Caco-2 (cell line): ENCODE measurements around the gene S100G. TPM values are rescaled to one million over a fixed set of nuclear protein-coding genes. Genes with fewer than 3 reads are reported as not detected.

Source experiments
- BruUV-seq: library from RNA; stranded (reverse); fragments of 400-500 nt; replicated peaks from 2 replicates; lab custom pipeline; 2021; lab: Mats Ljungman, UMichigan
- CTCF ChIA-PET: fragments of 300-600 bp; sonication (Branson Sonifier 250); formaldehyde crosslinking; loops from one replicate; lab custom pipeline; 2022; ENCODE audit warnings: antibody characterized with exemption; lab: Charles Lee
- POLR2A ChIA-PET: fragments of 300-600 bp; sonication (Branson Sonifier 250); formaldehyde crosslinking; loops from one replicate; lab custom pipeline; 2022; ENCODE audit warnings: antibody characterized with exemption; lab: Charles Lee
- DNase-seq, 2 experiments: peaks; one replicate each; pipeline versions ENCODE4 v3.0.0 to v3.0.0-alpha.2; 2020 to 2022
- H3K27me3 ChIP-seq: replicated peaks from 2 replicates; pipeline ENCODE4 v1.6.0; 2011; ENCODE audit warnings: low read length; ENCODE audit not compliant: control insufficient read depth, insufficient read depth
- H3K36me3 ChIP-seq: 2 replicates; pipeline ENCODE4 v1.5.1; 2011; ENCODE audit warnings: low read length; ENCODE audit not compliant: control insufficient read depth, insufficient read depth
- H3K4me1 ChIP-seq: fragments of 250-450 bp; sonication (Bioruptor Pico); 2 replicates; pipeline ENCODE4 v1.5.1; 2020; ENCODE audit warnings: mild to moderate bottlenecking
- H3K4me3 ChIP-seq: 2 replicates; pipeline ENCODE4 v1.5.1; 2011; ENCODE audit warnings: low read depth, mild to moderate bottlenecking, control low read depth, low read length
- H3K9me3 ChIP-seq: fragments of 250-450 bp; sonication (Bioruptor Pico); 2 replicates; pipeline ENCODE4 v1.5.1; 2020; ENCODE audit warnings: mild to moderate bottlenecking, moderate library complexity
- H3K27ac Mint-ChIP-seq: one replicate; pipeline ENCODE4 v1.8.0; 2022; ENCODE audit warnings: mixed read lengths; ENCODE audit not compliant: unreplicated experiment
- H3K27me3 Mint-ChIP-seq: one replicate; pipeline ENCODE4 v1.8.0; 2022; ENCODE audit warnings: mixed read lengths; ENCODE audit not compliant: insufficient read depth, unreplicated experiment
- H3K36me3 Mint-ChIP-seq: one replicate; pipeline ENCODE4 v1.8.0; 2022; ENCODE audit warnings: mild to moderate bottlenecking, mixed read lengths; ENCODE audit not compliant: insufficient read depth, unreplicated experiment
- H3K4me1 Mint-ChIP-seq: one replicate; pipeline ENCODE4 v1.8.0; 2022; ENCODE audit warnings: low read depth, mixed read lengths; ENCODE audit not compliant: unreplicated experiment
- H3K4me3 Mint-ChIP-seq: one replicate; pipeline ENCODE4 v1.8.0; 2022; ENCODE audit warnings: mild to moderate bottlenecking, moderate library complexity, mixed read lengths; ENCODE audit not compliant: unreplicated experiment
- H3K9me3 Mint-ChIP-seq: one replicate; pipeline ENCODE4 v1.8.0; 2022; ENCODE audit warnings: mixed read lengths; ENCODE audit not compliant: unreplicated experiment
- intact Hi-C: fragments of 100-400 bp; cut with micrococcal nuclease; formaldehyde crosslinking; loops from one replicate; pipeline ENCODE4 v1.10.0; 2022; ENCODE audit not compliant: unreplicated experiment
- total RNA-seq: library from RNA; stranded (reverse); gene quantifications from 2 replicates; pipeline ENCODE4 v1.2.3, GENCODE V29; 2022
- TF ChIP-seq, protein P1 (sequence below), 2 experiments: fragments of 200-600 bp in 1 of 2; IDR thresholded peaks; 1 replicate in 1 of 2; 2 replicates in 1 of 2; pipeline versions ENCODE4 v1.5.1 to v1.8.0; 2011 to 2022; ENCODE audit warnings: antibody characterized with exemption in 1 of 2, control low read depth in 1 of 2, inconsistent platforms in 1 of 2, low read depth in 1 of 2, low read length in 1 of 2, mild to moderate bottlenecking in 1 of 2, moderate library complexity in 1 of 2; ENCODE audit not compliant: insufficient read depth in 1 of 2, severe bottlenecking in 1 of 2, unreplicated experiment in 1 of 2

Gene S100G
- total RNA-seq, 1 experiment from 2014 or later, result not detected

DNA sequence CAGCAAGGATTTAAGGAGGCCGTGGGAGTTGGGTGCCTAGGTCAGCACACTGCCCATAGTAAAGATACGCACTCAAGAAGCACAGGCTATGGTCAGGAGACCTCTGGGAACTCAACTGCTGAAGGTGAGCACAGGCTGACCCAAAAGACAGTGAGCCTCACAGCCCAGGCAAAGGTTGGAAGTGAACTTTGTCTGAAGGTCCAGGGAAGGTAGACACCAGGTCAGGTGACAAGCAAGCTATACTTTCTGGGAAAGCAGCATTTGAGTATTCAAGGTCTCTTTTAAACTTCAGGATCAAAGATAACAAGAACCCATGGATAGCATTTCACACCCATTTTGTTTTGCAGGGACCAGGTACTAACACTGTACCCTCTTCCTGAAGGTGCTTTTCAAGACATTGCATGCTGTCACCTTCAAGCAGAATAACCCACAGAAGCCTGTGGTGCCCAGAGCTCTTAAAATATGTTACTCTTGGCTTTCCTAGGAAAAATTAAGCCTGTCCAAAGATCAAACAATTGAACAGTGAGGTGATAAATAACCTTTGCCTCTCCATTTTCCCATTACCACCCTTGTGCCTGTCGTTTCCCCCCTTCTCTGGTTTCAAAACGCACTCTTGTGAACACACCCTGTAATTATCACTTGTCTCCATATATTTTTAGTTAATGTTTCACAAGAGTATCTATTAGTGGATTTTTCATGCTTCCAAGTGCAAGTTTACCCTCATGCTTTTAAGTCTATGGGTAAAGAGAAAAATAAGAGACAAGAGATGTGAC is 3.4 kb upstream of the S100G start:
- no peak overlapping the region for H3K4me3 ChIP-seq
- no TSS peak for BruUV-seq
- H3K27me3 ChIP-seq, result no peaks in the 10 kb centered on the region
- no peaks in the 10 kb centered on the region for H3K9me3 Mint-ChIP-seq
- CTCF ChIA-PET, result no interaction called here
- POLR2A ChIA-PET, result no interaction called here
- H3K36me3 ChIP-seq, result no peaks in the 10 kb centered on the region
- no peaks in the 10 kb centered on the region for H3K27me3 Mint-ChIP-seq
- no peak overlapping the region for H3K4me3 Mint-ChIP-seq
- H3K4me1 Mint-ChIP-seq, result peaks cover 8% of the 10 kb centered on the region
- peaks cover 18% of the 10 kb centered on the region for H3K36me3 Mint-ChIP-seq
- no peak overlapping the region for H3K27ac Mint-ChIP-seq
- intact Hi-C loops, result no loop called here
- no peaks in the 10 kb centered on the region; the same call in 1 of the 2 replicates for H3K4me1 ChIP-seq
- no peaks in the 10 kb centered on the region for H3K9me3 ChIP-seq
- TF ChIP-seq, protein P1, sequence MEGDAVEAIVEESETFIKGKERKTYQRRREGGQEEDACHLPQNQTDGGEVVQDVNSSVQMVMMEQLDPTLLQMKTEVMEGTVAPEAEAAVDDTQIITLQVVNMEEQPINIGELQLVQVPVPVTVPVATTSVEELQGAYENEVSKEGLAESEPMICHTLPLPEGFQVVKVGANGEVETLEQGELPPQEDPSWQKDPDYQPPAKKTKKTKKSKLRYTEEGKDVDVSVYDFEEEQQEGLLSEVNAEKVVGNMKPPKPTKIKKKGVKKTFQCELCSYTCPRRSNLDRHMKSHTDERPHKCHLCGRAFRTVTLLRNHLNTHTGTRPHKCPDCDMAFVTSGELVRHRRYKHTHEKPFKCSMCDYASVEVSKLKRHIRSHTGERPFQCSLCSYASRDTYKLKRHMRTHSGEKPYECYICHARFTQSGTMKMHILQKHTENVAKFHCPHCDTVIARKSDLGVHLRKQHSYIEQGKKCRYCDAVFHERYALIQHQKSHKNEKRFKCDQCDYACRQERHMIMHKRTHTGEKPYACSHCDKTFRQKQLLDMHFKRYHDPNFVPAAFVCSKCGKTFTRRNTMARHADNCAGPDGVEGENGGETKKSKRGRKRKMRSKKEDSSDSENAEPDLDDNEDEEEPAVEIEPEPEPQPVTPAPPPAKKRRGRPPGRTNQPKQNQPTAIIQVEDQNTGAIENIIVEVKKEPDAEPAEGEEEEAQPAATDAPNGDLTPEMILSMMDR (IDR thresholded peaks at IDR 0.05; ENCODE audit: insufficient read depth in 1 of 2, low read depth in 1 of 2, low read length in 1 of 2, severe bottlenecking in 1 of 2, unreplicated experiment in 1 of 2), result no peak
- no peak for DNase-seq

DNA sequence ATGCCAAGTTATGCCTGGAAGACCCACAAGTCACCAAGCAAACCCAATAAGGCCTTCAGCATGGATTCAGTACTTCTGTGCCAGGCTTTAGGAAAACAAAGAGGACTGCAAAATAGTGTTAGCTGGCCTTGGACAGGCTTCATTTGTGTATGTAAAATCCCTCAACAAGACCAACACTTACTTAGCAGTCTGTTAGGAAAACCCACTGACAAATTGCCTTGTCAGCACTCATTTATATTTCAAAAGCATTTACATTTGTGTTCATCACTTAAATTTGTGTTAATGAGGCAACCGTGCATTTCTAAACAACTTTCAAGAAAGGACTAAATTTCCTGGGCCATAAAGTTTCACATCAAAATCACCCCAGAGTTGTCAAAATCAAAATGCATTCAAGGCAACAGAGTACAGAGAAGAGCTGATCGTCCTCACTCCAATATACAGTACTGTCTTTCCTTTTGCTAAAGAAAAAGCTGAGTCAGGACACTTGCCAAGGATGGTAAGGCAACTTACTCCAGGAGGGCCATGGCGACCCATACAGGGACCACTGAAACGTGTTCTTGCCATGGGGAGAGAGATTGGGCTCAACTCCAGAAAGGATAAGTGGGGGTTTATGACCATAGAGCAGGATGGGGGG is 1.6 kb downstream of the S100G start:
- H3K4me1 ChIP-seq, result no peaks in the 10 kb centered on the region; the same call in 1 of the 2 replicates
- ChIA-PET CTCF (no interaction called here), POLR2A (no interaction called here)
- H3K9me3 Mint-ChIP-seq, result no peaks in the 10 kb centered on the region
- H3K27me3 ChIP-seq, result no peaks in the 10 kb centered on the region
- H3K36me3 Mint-ChIP-seq, result peaks cover 11% of the 10 kb centered on the region
- H3K4me1 Mint-ChIP-seq, result no peaks in the 10 kb centered on the region
- H3K9me3 ChIP-seq, result no peaks in the 10 kb centered on the region
- H3K4me3 Mint-ChIP-seq, result no peak overlapping the region
- no TSS peak for BruUV-seq
- intact Hi-C loops, result no loop called here
- DNase-seq, result no peak
- TF ChIP-seq, protein P1 (IDR thresholded peaks at IDR 0.05; ENCODE audit: insufficient read depth in 1 of 2, low read depth in 1 of 2, low read length in 1 of 2, severe bottlenecking in 1 of 2, unreplicated experiment in 1 of 2), result no peak
- H3K27me3 Mint-ChIP-seq, result no peaks in the 10 kb centered on the region
- no peak overlapping the region for H3K27ac Mint-ChIP-seq
- H3K4me3 ChIP-seq, result no peak overlapping the region
- H3K36me3 ChIP-seq, result no peaks in the 10 kb centered on the region

DNA sequence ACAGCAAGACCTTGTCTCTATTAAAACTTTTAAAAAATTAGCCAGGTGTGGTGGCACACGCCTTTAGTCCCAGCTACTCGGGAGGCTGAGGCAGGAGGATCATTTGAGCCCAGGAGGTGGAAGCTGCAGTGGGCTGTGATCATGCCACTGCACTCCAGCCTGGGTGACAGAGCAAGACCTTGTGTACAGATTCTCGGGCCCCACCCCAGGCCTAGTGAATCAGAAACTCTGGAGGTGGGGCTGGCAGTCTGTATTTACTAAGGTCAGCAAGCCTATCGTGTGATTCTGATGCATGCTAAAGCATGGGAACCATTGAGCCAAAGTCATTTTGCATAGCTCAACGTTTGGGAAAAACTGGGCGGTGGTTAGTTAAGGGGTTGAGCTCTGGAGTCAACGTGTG is 3.5 kb downstream of the S100G start:
- Mint-ChIP-seq H3K27ac (no peak overlapping the region), H3K9me3 (no peaks in the 10 kb centered on the region), H3K4me3 (no peak overlapping the region), H3K36me3 (peaks cover 9% of the 10 kb centered on the region), H3K4me1 (no peaks in the 10 kb centered on the region), H3K27me3 (no peaks in the 10 kb centered on the region)
- H3K27me3 ChIP-seq, result no peaks in the 10 kb centered on the region
- TF ChIP-seq, protein P1 (IDR thresholded peaks at IDR 0.05; ENCODE audit: insufficient read depth in 1 of 2, low read depth in 1 of 2, low read length in 1 of 2, severe bottlenecking in 1 of 2, unreplicated experiment in 1 of 2), result no peak
- no peaks in the 10 kb centered on the region for H3K36me3 ChIP-seq
- no TSS peak for BruUV-seq
- intact Hi-C loops, result no loop called here
- H3K4me3 ChIP-seq, result no peak overlapping the region
- DNase-seq, result no peak
- ChIA-PET POLR2A (no interaction called here), CTCF (no interaction called here)
- H3K4me1 ChIP-seq, result no peaks in the 10 kb centered on the region
- no peaks in the 10 kb centered on the region for H3K9me3 ChIP-seq
